Measurements from ENCODE around the gene KCNQ1OT1.

KCNQ1OT1 gene

DNA sequence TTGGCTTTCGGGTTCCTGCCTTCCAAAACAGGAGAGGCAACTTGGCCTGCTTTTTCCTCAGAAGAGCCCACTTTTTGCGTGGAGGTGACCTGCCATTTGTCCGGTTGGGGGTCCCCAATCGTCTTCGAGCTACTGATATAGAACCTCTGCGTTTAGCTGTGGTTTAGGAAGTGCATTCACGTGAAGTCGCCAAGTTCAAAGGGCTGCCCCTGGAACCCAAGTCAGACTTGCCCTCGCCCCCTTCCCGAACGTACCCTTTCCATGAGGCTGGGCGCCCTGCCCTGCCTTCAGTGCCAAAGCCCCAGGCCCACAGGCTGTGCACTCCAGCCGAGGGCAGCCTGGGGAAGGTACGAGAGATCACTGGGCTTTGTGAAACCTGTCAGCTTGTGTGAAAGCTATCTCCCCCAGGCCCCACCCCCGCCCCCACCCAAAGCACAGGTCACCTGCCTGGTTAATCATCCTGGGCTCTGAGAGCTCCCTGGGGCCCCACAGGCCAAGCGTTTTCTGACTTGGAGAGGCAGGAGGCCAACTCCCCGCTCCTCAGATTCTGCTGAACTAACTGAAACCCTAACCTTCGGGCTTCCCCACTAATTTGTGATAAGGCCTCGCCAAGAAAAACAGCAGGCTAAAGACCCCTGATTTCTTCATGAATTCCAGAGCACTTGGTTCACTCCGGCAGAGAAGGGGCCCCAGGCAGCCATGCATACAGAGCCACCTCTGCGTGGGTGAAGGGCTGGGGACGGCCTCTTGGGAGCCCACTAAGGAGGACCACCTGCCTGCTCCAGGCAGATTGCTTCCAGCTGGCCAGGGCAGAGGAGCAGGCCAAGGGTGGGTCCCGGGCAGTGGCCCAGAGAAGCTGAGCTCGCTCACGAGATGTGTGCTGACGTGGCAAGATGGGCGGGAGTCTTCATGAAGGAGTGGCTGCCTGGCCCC is 25.8 kb upstream of the KCNQ1OT1 start:
- Histone ChIP-seq H3K9ac (ENCODE audit: low read depth, low read length) (no peak overlapping the region), H3K4me3 (ENCODE audit: low read length) (no peak overlapping the region), H3K36me3 (ENCODE audit: insufficient read depth, low read length) (no peaks in the 10 kb centered on the region), H3K4me1 (ENCODE audit: control insufficient read depth, insufficient read depth, low read length) (no peaks in the 10 kb centered on the region), H3K4me2 (ENCODE audit: low read length) (no peak overlapping the region), H3K9me3 (replicated peaks; ENCODE audit: low read length) (no peaks in the 10 kb centered on the region), H3K27me3 (ENCODE audit: control insufficient read depth, insufficient read depth, low read length) (peaks cover 56% of the 10 kb centered on the region)

DNA sequence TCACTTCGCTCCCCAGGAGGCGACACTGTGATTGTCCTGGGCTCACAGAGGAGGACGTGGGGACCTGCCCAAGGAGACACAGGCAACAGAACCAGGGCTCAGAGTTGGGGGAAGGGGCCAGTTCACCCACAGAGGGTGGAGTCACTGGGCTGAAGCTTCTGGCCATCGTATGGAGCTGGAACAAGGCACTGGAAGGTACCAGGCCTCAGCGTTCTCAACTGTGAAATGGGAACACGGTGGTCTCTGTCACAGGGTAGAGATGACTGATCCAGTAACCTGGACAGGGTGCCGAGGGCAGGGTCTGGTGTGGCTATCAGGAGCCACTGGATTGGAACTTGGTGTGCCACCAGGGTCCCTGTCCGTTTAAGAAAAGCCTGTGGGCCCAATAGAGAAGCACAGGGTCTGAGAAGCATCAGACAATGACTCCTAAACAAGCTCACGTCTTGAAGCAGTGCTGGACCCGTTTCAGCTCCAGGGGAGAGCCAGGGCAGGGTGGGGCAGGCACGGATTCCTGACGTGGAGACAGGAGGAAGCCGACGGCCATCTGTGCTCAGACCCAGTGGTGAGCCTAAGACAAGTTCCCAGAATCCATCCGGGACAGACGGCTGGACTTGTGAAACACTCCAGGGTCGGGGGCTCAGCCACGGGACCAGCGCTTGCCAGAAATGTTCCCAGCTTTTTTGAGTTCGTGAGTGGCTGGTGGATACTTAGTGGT is 25.0 kb upstream of the KCNQ1OT1 start:
- H3K9ac ChIP-seq (ENCODE audit: low read depth, low read length) = no peak overlapping the region
- no peaks in the 10 kb centered on the region for H3K9me3 ChIP-seq (replicated peaks; ENCODE audit: low read length)
- H3K36me3 ChIP-seq (ENCODE audit: insufficient read depth, low read length) = no peaks in the 10 kb centered on the region
- no peak overlapping the region for H3K4me3 ChIP-seq (ENCODE audit: low read length)
- H3K4me2 ChIP-seq (ENCODE audit: low read length) = no peak overlapping the region
- no peaks in the 10 kb centered on the region for H3K4me1 ChIP-seq (ENCODE audit: control insufficient read depth, insufficient read depth, low read length)
- H3K27me3 ChIP-seq (ENCODE audit: control insufficient read depth, insufficient read depth, low read length) = peaks cover 63% of the 10 kb centered on the region

DNA sequence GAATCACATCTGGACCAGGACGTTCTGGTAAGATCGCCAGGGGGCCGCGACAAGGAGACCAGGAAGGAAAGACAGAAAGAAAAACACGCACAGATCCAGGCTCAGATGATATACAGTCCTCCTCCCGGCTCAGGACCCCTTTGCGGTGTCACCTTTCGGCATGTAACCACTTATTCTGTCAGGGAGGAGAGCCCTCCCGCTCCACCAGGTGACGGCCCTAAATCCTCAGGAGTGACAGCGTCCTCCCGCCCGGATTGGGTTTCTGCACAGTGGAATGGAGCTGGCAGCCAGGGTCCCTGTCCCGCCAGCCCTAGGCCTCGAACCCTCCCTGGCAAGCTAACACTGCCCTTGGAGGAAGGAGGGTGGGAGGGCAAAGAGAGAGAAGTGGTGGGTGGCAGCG is 24.3 kb upstream of the KCNQ1OT1 start:
- Histone ChIP-seq H3K4me1 (ENCODE audit: control insufficient read depth, insufficient read depth, low read length) (no peaks in the 10 kb centered on the region), H3K27me3 (ENCODE audit: control insufficient read depth, insufficient read depth, low read length) (peaks cover 59% of the 10 kb centered on the region), H3K9me3 (replicated peaks; ENCODE audit: low read length) (no peaks in the 10 kb centered on the region)

DNA sequence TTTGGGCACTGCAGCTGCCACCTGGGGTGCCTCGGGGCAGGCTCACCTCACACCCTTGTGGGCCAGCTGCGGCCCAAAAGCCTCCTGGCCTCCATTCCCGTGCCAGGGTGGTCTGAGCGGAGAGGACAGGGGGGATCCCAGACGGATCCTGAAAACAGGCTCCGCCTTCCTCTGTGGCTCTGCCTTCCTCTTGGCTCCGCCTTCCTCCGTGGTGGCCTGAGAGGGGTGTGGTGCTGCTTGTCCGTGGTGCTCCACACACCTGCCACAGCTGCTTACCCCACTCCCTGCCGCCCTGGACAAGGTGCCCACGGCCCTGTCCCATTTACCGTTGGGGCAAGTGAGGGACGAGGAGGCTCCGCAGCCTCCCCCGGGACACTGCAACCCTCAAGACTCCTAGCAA is 23.2 kb upstream of the KCNQ1OT1 start:
- Histone ChIP-seq H3K4me3 (ENCODE audit: low read length) (no peak overlapping the region), H3K9ac (ENCODE audit: low read depth, low read length) (no peak overlapping the region), H3K27me3 (ENCODE audit: control insufficient read depth, insufficient read depth, low read length) (peaks cover 58% of the 10 kb centered on the region), H3K9me3 (replicated peaks; ENCODE audit: low read length) (no peaks in the 10 kb centered on the region), H3K36me3 (ENCODE audit: insufficient read depth, low read length) (no peaks in the 10 kb centered on the region), H3K4me1 (ENCODE audit: control insufficient read depth, insufficient read depth, low read length) (no peaks in the 10 kb centered on the region), H3K4me2 (ENCODE audit: low read length) (no peak overlapping the region)

More for the DNA sequence above, 24.3 kb upstream of the KCNQ1OT1 start:
- Histone ChIP-seq H3K36me3 (ENCODE audit: insufficient read depth, low read length) (no peaks in the 10 kb centered on the region), H3K9ac (ENCODE audit: low read depth, low read length) (no peak overlapping the region), H3K4me3 (ENCODE audit: low read length) (no peak overlapping the region), H3K4me2 (ENCODE audit: low read length) (no peak overlapping the region)

DNA sequence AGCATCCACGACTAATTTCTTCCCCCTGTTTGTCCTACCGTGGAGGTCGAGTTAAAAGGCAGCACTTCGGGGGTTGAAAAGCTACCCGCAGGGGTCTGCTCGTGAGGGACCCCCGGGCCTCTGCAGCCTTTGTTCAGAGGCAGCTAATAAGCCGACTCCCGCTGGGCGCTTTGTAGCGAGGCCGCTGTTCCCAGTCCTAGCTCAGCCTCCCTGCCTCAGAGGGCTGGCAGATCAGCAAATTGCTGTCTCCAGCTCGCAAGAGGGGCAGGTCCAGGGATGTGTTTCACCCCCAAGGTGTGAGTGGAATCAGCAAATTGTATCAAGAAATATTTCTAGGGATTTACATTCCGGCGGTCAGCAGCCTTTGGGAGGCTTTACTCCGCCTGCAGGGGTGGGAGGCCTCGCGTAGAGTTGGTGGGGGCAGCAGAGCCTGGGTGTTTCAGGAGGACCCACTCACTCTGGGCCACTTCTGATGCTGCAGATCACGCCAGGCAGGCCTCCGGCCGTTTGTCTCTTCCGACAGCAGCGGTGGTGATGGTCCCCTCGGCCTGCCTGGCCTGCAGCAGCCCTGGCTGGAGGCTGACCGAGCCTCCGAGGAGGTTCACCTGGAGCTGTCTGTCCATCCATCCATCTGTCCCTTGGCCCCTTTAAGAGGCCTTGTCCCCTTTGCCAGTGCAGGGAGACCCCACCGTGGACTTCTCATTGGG is 21.6 kb upstream of the KCNQ1OT1 start:
- Histone ChIP-seq H3K36me3 (ENCODE audit: insufficient read depth, low read length) (no peaks in the 10 kb centered on the region), H3K4me3 (ENCODE audit: low read length) (no peak overlapping the region), H3K9ac (ENCODE audit: low read depth, low read length) (no peak overlapping the region), H3K9me3 (replicated peaks; ENCODE audit: low read length) (no peaks in the 10 kb centered on the region), H3K27me3 (ENCODE audit: control insufficient read depth, insufficient read depth, low read length) (peaks cover 54% of the 10 kb centered on the region), H3K4me1 (ENCODE audit: control insufficient read depth, insufficient read depth, low read length) (no peaks in the 10 kb centered on the region), H3K4me2 (ENCODE audit: low read length) (no peak overlapping the region)

DNA sequence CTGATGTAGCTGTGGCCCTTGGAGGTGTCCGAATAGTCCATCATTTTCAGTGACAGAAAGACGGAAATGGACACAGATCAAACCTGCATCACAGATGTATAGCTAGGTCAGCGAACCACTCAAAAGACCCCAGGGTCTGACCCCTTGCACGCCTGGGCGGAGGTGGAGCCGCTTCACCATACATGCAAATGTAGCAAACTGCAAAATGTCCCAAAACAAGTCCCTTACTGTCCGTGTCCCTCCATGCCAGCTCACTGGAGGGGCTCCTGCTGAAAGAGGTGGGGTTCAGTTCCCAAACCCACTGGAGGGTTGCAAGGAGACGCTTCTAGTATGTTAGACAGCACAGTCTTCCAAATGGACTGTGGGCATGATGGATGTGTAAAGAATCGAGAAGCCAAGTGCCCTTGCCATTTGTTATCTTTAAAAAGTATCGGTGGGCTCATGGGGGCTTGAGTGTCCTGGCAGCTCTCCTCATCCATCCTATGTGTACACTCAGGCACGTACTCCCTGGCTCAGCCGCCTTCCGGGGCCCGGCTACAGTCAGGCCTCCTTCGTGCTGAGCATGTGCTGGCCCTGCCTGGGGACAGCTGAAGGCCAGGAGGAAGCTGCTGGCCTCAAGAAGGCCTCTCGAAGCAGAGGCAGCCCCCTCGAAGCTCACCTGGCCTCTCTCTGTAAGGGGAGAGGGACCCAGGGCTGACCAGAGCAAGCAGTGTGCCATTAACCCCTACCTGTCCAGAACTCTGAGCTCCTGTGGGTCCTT is 20.2 kb upstream of the KCNQ1OT1 start:
- H3K27me3 ChIP-seq (ENCODE audit: control insufficient read depth, insufficient read depth, low read length) = peaks cover 57% of the 10 kb centered on the region
- no peaks in the 10 kb centered on the region for H3K36me3 ChIP-seq (ENCODE audit: insufficient read depth, low read length)
- no peak overlapping the region for H3K4me2 ChIP-seq (ENCODE audit: low read length)
- no peak overlapping the region for H3K4me3 ChIP-seq (ENCODE audit: low read length)
- H3K9me3 ChIP-seq (replicated peaks; ENCODE audit: low read length) = no peaks in the 10 kb centered on the region
- H3K4me1 ChIP-seq (ENCODE audit: control insufficient read depth, insufficient read depth, low read length) = no peaks in the 10 kb centered on the region
- no peak overlapping the region for H3K9ac ChIP-seq (ENCODE audit: low read depth, low read length)

DNA sequence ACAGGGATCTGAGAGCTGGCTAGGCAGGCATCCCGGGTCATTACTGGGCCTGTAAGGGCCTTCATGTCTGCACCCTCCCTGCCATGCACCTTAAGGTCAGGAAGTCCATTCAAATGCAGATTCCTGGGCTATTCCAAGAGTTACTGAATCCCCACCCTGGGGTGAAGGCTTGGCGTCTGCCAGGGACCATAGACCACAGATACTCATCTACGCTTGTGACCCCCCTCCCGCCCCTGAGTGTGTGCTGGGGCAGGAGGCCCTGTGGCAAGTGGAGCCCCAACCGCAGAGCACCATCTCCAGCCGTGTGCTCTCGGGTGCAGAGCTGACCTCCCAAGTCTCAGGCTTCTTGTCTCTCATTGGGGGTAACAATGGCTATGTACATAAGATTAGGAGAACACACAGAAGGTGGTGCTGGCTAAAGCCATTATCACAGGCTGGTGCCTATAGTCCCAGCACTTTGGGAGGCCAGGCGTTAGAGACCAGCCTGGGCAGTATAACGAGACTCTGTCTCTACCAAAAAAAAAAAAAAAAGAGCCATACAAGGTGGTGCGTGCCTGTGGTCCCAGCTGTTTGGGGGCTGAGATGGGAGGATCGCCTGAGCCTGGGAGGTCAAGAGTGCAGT is 19.1 kb upstream of the KCNQ1OT1 start:
- Histone ChIP-seq H3K4me2 (ENCODE audit: low read length) (no peak overlapping the region), H3K4me3 (ENCODE audit: low read length) (no peak overlapping the region), H3K36me3 (ENCODE audit: insufficient read depth, low read length) (no peaks in the 10 kb centered on the region), H3K9me3 (replicated peaks; ENCODE audit: low read length) (no peaks in the 10 kb centered on the region), H3K27me3 (ENCODE audit: control insufficient read depth, insufficient read depth, low read length) (peaks cover 54% of the 10 kb centered on the region), H3K4me1 (ENCODE audit: control insufficient read depth, insufficient read depth, low read length) (no peaks in the 10 kb centered on the region), H3K9ac (ENCODE audit: low read depth, low read length) (no peak overlapping the region)

DNA sequence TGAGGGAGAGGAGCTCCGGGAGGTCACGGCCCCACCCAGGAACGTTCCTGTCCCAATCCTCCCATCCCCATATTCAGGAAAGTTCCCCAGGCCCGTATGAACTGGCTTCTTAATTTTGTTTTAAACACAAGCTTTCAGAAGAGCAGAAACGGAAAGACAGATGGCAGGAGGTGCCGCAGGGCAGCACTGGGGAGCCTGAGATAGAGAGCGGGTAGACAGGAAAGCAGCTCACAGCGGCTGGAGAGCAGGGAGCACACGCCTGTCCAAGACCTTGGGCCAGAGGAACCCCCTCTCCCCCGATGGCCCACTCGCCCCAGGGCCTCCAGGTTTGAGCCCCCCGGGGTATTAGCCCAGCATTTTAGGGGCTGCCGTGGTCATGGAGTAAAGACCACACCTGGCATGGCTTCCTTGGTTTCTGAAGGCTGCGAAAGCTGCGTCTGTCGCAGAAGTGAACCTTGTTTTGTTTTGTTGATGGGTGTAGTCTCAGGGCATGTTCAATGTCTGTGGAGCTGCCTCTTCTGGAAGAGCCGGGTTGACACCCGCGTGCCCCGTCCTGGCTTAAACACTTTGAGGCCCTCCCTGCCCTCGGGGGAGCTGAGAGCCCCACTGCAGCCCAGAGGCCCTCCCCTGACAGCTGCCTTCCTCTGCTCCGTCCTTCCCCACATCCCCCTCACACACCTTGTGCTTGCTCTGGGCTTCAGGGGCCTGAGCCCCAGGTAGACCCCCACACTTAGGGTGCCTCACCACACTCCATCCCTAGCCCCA is 17.9 kb upstream of the KCNQ1OT1 start:
- Histone ChIP-seq H3K27me3 (ENCODE audit: control insufficient read depth, insufficient read depth, low read length) (peaks cover 50% of the 10 kb centered on the region), H3K4me1 (ENCODE audit: control insufficient read depth, insufficient read depth, low read length) (no peaks in the 10 kb centered on the region), H3K9ac (ENCODE audit: low read depth, low read length) (no peak overlapping the region), H3K4me3 (ENCODE audit: low read length) (no peak overlapping the region), H3K9me3 (replicated peaks; ENCODE audit: low read length) (no peaks in the 10 kb centered on the region), H3K36me3 (ENCODE audit: insufficient read depth, low read length) (no peaks in the 10 kb centered on the region), H3K4me2 (ENCODE audit: low read length) (no peak overlapping the region)

DNA sequence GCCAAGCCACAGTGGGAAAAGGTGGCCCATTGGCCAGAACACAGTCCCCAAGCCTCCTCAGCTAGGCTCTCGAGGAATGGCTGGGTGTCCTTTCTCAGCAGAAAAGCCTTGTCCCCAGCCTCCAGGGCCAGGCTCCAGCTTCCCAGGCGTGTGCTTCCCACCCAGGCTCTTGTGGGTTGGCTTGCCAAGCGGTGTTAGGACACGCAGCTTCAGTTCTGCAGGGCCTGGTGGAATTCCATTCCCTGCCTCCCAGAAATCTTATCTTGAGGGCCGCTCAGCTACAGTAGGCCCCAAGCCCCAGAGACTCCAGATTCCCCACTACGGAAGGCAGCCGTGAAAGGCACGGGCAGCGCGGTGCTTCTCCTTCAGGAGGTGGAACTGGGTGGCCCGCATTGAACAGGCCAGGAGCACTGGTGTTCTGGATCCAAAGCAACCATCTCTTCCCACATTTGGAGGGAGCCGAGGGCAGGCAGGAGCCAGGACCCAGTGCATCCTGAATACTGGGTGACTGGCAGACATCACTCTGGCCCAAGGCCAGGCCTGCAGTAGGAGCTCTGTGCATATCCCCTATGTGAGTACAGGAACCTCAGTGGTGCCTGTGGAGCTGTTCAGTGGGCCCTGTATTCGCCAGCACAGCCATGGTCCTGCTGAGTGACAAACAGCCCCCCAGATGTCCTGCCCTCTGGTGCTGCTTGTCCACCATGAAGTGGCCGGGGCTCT is 16.7 kb upstream of the KCNQ1OT1 start:
- Histone ChIP-seq H3K4me3 (ENCODE audit: low read length) (no peak overlapping the region), H3K9me3 (replicated peaks; ENCODE audit: low read length) (no peaks in the 10 kb centered on the region), H3K4me2 (ENCODE audit: low read length) (no peak overlapping the region), H3K9ac (ENCODE audit: low read depth, low read length) (no peak overlapping the region), H3K36me3 (ENCODE audit: insufficient read depth, low read length) (no peaks in the 10 kb centered on the region), H3K4me1 (ENCODE audit: control insufficient read depth, insufficient read depth, low read length) (no peaks in the 10 kb centered on the region), H3K27me3 (ENCODE audit: control insufficient read depth, insufficient read depth, low read length) (peaks cover 47% of the 10 kb centered on the region)

Measured in skeletal muscle satellite cell (primary cell).